ENCODE results near the gene PNP.
"Not testable (repeated sequence)": the region's sequence is repeated elsewhere in the genome, so short reads cannot be mapped to it uniquely, and the experiment has no call there.

PNP gene

DNA sequence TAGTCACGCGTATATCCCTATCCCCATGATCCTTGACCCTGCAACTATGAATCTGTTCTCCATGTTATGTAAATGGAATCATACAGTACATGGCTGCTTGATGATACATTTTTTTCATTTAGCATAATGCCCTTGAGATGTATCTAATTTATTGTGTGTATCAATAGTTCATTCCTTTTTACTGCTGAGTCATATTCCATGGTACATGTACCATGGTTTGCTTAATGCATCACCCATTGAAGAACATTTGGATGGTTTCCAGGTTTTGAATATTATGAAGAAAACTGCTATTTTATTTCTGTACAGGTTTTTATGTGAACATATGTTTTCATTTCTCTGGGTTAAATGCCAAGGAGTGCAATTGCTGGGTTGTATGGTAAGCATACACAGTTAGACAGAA lies 32.1 kb downstream of the PNP start:
- Histone ChIP-seq H3K36me3 (ENCODE audit: insufficient read depth, low read length) (no peaks in the 10 kb centered on the region), H3K4me2 (ENCODE audit: low read length) (no peak overlapping the region), H3K79me2 (ENCODE audit: insufficient read depth, low read length) (no peaks in the 10 kb centered on the region), H3K9me3 (ENCODE audit: low read length) (no peaks in the 10 kb centered on the region), H3K9ac (ENCODE audit: low read length) (no peak overlapping the region), H3F3A (ENCODE audit: insufficient read depth, low read length) (no peaks in the 10 kb centered on the region), H3K27ac (ENCODE audit: low read depth, low read length, poor library complexity, severe bottlenecking) (no peak overlapping the region), H3K4me3 (ENCODE audit: low read depth, low read length, poor library complexity, severe bottlenecking) (no peak overlapping the region), H2AFZ (ENCODE audit: low read length) (no peak overlapping the region), H3K4me1 (ENCODE audit: insufficient read depth, low read length, severe bottlenecking) (no peaks in the 10 kb centered on the region), H3K27me3 (ENCODE audit: insufficient read depth, low read length) (no peaks in the 10 kb centered on the region), H3K9me2 (ENCODE audit: low read depth, low read length) (no peaks in the 10 kb centered on the region), H4K20me1 (ENCODE audit: insufficient read depth, low read length) (no peaks in the 10 kb centered on the region)
- TF ChIP-seq CTCF (IDR thresholded peaks at IDR 0.05; ENCODE audit: low read length) (no peak), EZH2 (IDR thresholded peaks at IDR 0.05; ENCODE audit: borderline replicate concordance, low read length) (no peak)

GRCh38 chr14:20503898-20504297 lies 34.7 kb downstream of the PNP start:
- Histone ChIP-seq H3K79me2 (ENCODE audit: insufficient read depth, low read length) (no peaks in the 10 kb centered on the region), H3K4me1 (ENCODE audit: insufficient read depth, low read length, severe bottlenecking) (no peaks in the 10 kb centered on the region), H3K4me3 (ENCODE audit: low read depth, low read length, poor library complexity, severe bottlenecking) (no peak overlapping the region), H3K36me3 (ENCODE audit: insufficient read depth, low read length) (no peaks in the 10 kb centered on the region), H3K9me2 (ENCODE audit: low read depth, low read length) (no peaks in the 10 kb centered on the region), H2AFZ (ENCODE audit: low read length) (no peak overlapping the region), H3K9me3 (ENCODE audit: low read length) (no peaks in the 10 kb centered on the region), H3F3A (ENCODE audit: insufficient read depth, low read length) (no peaks in the 10 kb centered on the region), H3K4me2 (ENCODE audit: low read length) (no peak overlapping the region), H3K9ac (ENCODE audit: low read length) (no peak overlapping the region), H4K20me1 (ENCODE audit: insufficient read depth, low read length) (no peaks in the 10 kb centered on the region), H3K27ac (ENCODE audit: low read depth, low read length, poor library complexity, severe bottlenecking) (no peak overlapping the region), H3K27me3 (ENCODE audit: insufficient read depth, low read length) (no peaks in the 10 kb centered on the region)
- no peak for TF ChIP-seq EZH2 (IDR thresholded peaks at IDR 0.05; ENCODE audit: borderline replicate concordance, low read length)
- no peak for TF ChIP-seq CTCF (IDR thresholded peaks at IDR 0.05; ENCODE audit: low read length)

GRCh38 chr14:20506276-20506675 lies 37.1 kb downstream of the PNP start:
- H3K27me3 ChIP-seq (ENCODE audit: insufficient read depth, low read length); H2AFZ ChIP-seq (ENCODE audit: low read length); H3K4me3 ChIP-seq (ENCODE audit: low read depth, low read length, poor library complexity, severe bottlenecking): not testable (repeated sequence)

GRCh38 chr14:20506752-20507151 lies 37.5 kb downstream of the PNP start:
- H3K9me2 ChIP-seq (ENCODE audit: low read depth, low read length); H3K4me3 ChIP-seq (ENCODE audit: low read depth, low read length, poor library complexity, severe bottlenecking); H3K9ac ChIP-seq (ENCODE audit: low read length); H4K20me1 ChIP-seq (ENCODE audit: insufficient read depth, low read length); H3K36me3 ChIP-seq (ENCODE audit: insufficient read depth, low read length); H3K4me2 ChIP-seq (ENCODE audit: low read length); H3K27me3 ChIP-seq (ENCODE audit: insufficient read depth, low read length); H3K27ac ChIP-seq (ENCODE audit: low read depth, low read length, poor library complexity, severe bottlenecking); H2AFZ ChIP-seq (ENCODE audit: low read length); H3F3A ChIP-seq (ENCODE audit: insufficient read depth, low read length); H3K9me3 ChIP-seq (ENCODE audit: low read length); H3K4me1 ChIP-seq (ENCODE audit: insufficient read depth, low read length, severe bottlenecking); H3K79me2 ChIP-seq (ENCODE audit: insufficient read depth, low read length): not testable (repeated sequence)

More at GRCh38 chr14:20506276-20506675, 37.1 kb downstream of the PNP start:
- not testable (repeated sequence) for H3K4me2 ChIP-seq (ENCODE audit: low read length); H3K4me1 ChIP-seq (ENCODE audit: insufficient read depth, low read length, severe bottlenecking); H3K9ac ChIP-seq (ENCODE audit: low read length); H3K27ac ChIP-seq (ENCODE audit: low read depth, low read length, poor library complexity, severe bottlenecking); H3K36me3 ChIP-seq (ENCODE audit: insufficient read depth, low read length); H3K79me2 ChIP-seq (ENCODE audit: insufficient read depth, low read length); H3K9me3 ChIP-seq (ENCODE audit: low read length); H4K20me1 ChIP-seq (ENCODE audit: insufficient read depth, low read length); H3F3A ChIP-seq (ENCODE audit: insufficient read depth, low read length); H3K9me2 ChIP-seq (ENCODE audit: low read depth, low read length)

GRCh38 chr14:20507537-20507936 lies 38.3 kb downstream of the PNP start:
- not testable (repeated sequence) for H3F3A ChIP-seq (ENCODE audit: insufficient read depth, low read length); H3K4me3 ChIP-seq (ENCODE audit: low read depth, low read length, poor library complexity, severe bottlenecking); H2AFZ ChIP-seq (ENCODE audit: low read length); H3K4me1 ChIP-seq (ENCODE audit: insufficient read depth, low read length, severe bottlenecking); H4K20me1 ChIP-seq (ENCODE audit: insufficient read depth, low read length); H3K27ac ChIP-seq (ENCODE audit: low read depth, low read length, poor library complexity, severe bottlenecking); H3K9ac ChIP-seq (ENCODE audit: low read length); H3K27me3 ChIP-seq (ENCODE audit: insufficient read depth, low read length); H3K4me2 ChIP-seq (ENCODE audit: low read length); H3K36me3 ChIP-seq (ENCODE audit: insufficient read depth, low read length); H3K9me3 ChIP-seq (ENCODE audit: low read length); H3K79me2 ChIP-seq (ENCODE audit: insufficient read depth, low read length); H3K9me2 ChIP-seq (ENCODE audit: low read depth, low read length)

Data from OCI-LY1 (cell line).